NOMO-1 treated with DMSO at 0.1 percent for 48 hours (cell line): Measurements from ENCODE around the gene IGSF3.

Source experiments
- DNase-seq: peaks from one replicate; lab custom pipeline; 2025; ENCODE audit not compliant: unreplicated experiment; lab: John Stamatoyannopoulos, UW

Gene IGSF3

GRCh38 chr1:116561563-116561962, 106.0 kb downstream of the IGSF3 start:
- DNase-seq = no peak

GRCh38 chr1:116560704-116561490, 106.6 kb downstream of the IGSF3 start:
- DNase-seq = no peak

- no peak for DNase-seq
Observed at GRCh38 chr1:116559304-116559761, 108.2 kb downstream of the IGSF3 start.

GRCh38 chr1:116558571-116558970, 109.0 kb downstream of the IGSF3 start:
- DNase-seq = no peak

GRCh38 chr1:116558140-116558549, 109.4 kb downstream of the IGSF3 start:
- DNase-seq = no peak

- no peak for DNase-seq
Observed at GRCh38 chr1:116557323-116557878, 110.1 kb downstream of the IGSF3 start.

GRCh38 chr1:116556289-116557006, 111.1 kb downstream of the IGSF3 start:
- peak; percentile 63 for DNase-seq

- no peak for DNase-seq
Observed at GRCh38 chr1:116554924-116555323, 112.6 kb downstream of the IGSF3 start.

- no peak for DNase-seq
Observed at GRCh38 chr1:116553386-116554115, 114.0 kb downstream of the IGSF3 start.

- no peak for DNase-seq
Observed at GRCh38 chr1:116546354-116546977, 121.1 kb downstream of the IGSF3 start.

GRCh38 chr1:116545359-116545705, 122.2 kb downstream of the IGSF3 start:
- no peak for DNase-seq

GRCh38 chr1:116544588-116545358, 122.8 kb downstream of the IGSF3 start:
- no peak for DNase-seq

- peak; percentile 75 for DNase-seq
Observed at GRCh38 chr1:116540088-116540487, 127.4 kb downstream of the IGSF3 start.

GRCh38 chr1:116538544-116538943, 129.0 kb downstream of the IGSF3 start:
- DNase-seq = no peak

GRCh38 chr1:116537898-116538297, 129.6 kb downstream of the IGSF3 start:
- DNase-seq = peak; percentile 24

GRCh38 chr1:116537040-116537831, 130.3 kb downstream of the IGSF3 start:
- DNase-seq = peak; percentile 80

GRCh38 chr1:116534014-116534739, 133.4 kb downstream of the IGSF3 start:
- DNase-seq = no peak

GRCh38 chr1:116533429-116533820, 134.1 kb downstream of the IGSF3 start:
- no peak for DNase-seq
